NCI-H774 (cell line): ENCODE results near the gene TESK2.
"Not testable (repeated sequence)": the region's sequence is repeated elsewhere in the genome, so short reads cannot be mapped to it uniquely, and the experiment has no call there.

ENCODE experiments used
- DNase-seq: peaks from one replicate; lab custom pipeline; 2025; lab: John Stamatoyannopoulos, UW

Gene TESK2

GRCh38 chr1:45411510-45411899 is 79.5 kb downstream of the TESK2 start:
- DNase-seq: peak; percentile 71

GRCh38 chr1:45410850-45411509 is 80.0 kb downstream of the TESK2 start:
- no peak for DNase-seq

GRCh38 chr1:45409276-45409675 is 81.7 kb downstream of the TESK2 start:
- no peak for DNase-seq

- no peak for DNase-seq
Measured at GRCh38 chr1:45407629-45408287, 83.2 kb downstream of the TESK2 start.

GRCh38 chr1:45405636-45406035 is 85.3 kb downstream of the TESK2 start:
- no peak for DNase-seq

- DNase-seq: no peak
Measured at GRCh38 chr1:45403718-45404117, 87.2 kb downstream of the TESK2 start.

- DNase-seq: peak; percentile 31
Measured at GRCh38 chr1:45403298-45403697, 87.7 kb downstream of the TESK2 start.

- no peak for DNase-seq
Measured at GRCh38 chr1:45401524-45401923, 89.4 kb downstream of the TESK2 start.

- no peak for DNase-seq
Measured at GRCh38 chr1:45400049-45400448, 90.9 kb downstream of the TESK2 start.

GRCh38 chr1:45397285-45397684 is 93.7 kb downstream of the TESK2 start:
- no peak for DNase-seq

- DNase-seq: no peak
Measured at GRCh38 chr1:45395582-45395981, 95.4 kb downstream of the TESK2 start.

GRCh38 chr1:45395051-45395450 is 95.9 kb downstream of the TESK2 start:
- no peak for DNase-seq

- no peak for DNase-seq
Measured at GRCh38 chr1:45394342-45394741, 96.6 kb downstream of the TESK2 start.

- no peak for DNase-seq
Measured at GRCh38 chr1:45393718-45394302, 97.2 kb downstream of the TESK2 start.

GRCh38 chr1:45386219-45386618 is 104.7 kb downstream of the TESK2 start:
- no peak for DNase-seq

GRCh38 chr1:45385302-45385701 is 105.7 kb downstream of the TESK2 start:
- peak; percentile 41 for DNase-seq

GRCh38 chr1:45384213-45384612 is 106.8 kb downstream of the TESK2 start:
- not testable (repeated sequence) for DNase-seq

GRCh38 chr1:45383191-45383590 is 107.8 kb downstream of the TESK2 start:
- DNase-seq: no peak

GRCh38 chr1:45381243-45381642 is 109.7 kb downstream of the TESK2 start:
- DNase-seq: no peak

GRCh38 chr1:45380730-45381129 is 110.2 kb downstream of the TESK2 start:
- no peak for DNase-seq

- DNase-seq: no peak
Measured at GRCh38 chr1:45380125-45380524, 110.8 kb downstream of the TESK2 start.

GRCh38 chr1:45379524-45379923 is 111.4 kb downstream of the TESK2 start:
- no peak for DNase-seq

- no peak for DNase-seq
Measured at GRCh38 chr1:45378184-45378583, 112.8 kb downstream of the TESK2 start.
